HG02884 (cell line): Measurements from ENCODE around the gene PLCD4.

Experiments
- ATAC-seq: cut with Tn5 transposase; IDR thresholded peaks from one replicate; pipeline ENCODE4 v1.9.1; 2021; ENCODE audit warnings: mild to moderate bottlenecking, moderate library complexity; ENCODE audit not compliant: unreplicated experiment

PLCD4 gene

DNA sequence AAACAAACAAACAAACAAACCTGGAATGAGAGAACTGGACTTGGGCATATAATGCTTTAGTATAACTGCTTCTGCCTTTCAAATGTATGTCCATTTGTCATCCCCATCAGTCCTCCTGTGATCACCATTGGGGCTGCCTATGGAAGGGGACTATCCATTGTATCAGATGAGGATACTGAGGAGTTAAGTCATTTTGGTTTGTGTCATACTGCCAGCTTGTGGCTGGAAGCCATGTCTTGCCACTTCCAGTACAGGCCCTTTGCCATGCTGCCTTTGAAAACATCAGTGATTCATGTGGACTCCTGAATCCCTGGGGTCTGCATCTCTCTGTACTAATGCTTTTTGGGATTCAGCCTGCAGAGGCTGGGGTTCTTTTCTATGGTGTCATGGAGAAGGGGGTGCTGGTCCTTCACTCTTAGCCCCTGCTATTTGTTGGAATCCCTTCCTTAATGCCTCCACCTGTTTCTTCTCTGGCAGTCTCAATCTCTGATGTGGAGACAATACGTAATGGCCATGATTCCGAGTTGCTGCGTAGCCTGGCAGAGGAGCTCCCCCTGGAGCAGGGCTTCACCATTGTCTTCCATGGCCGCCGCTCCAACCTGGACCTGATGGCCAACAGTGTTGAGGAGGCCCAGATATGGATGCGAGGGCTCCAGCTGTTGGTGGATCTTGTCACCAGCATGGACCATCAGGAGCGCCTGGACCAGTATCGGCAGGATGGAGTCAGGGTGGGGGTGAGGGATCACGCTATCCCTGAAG, 10.6 kb downstream of the PLCD4 start:
- no peak for ATAC-seq

- ATAC-seq, result no peak
These were observed 13.3 kb downstream of the PLCD4 start for GRCh38 chr2:218621007-218621406.

DNA sequence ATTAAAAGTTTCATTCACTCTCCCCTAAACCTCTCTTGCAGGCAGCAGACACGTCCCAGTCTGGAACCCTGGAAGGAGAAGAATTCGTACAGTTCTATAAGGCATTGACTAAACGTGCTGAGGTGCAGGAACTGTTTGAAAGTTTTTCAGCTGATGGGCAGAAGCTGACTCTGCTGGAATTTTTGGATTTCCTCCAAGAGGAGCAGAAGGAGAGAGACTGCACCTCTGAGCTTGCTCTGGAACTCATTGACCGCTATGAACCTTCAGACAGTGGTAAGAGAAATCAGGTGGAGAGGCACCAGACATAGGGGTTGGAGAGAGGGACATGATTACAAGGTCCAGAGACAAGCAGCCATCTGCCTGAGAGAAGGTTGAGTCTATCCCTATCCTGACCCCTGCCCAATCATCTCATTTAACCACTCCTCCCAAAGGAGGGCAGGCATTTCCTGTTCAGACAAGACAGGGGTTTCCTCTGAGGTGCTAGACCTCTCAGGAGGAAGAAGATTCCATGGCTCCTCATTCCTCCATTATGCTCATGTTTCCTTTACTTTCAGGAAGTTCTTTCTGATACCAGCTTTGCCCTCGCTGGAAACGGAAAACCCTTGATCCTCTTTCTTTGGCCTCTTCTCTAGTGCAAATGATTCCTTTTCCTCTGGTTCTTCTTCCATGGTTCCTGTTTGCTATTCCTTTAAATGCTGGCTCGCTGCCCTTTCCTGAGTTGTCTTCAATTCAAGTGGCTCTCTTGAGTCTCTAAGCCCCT, 15.1 kb downstream of the PLCD4 start:
- ATAC-seq, result no peak

GRCh38 chr2:218623366-218623705, 15.6 kb downstream of the PLCD4 start:
- no peak for ATAC-seq

GRCh38 chr2:218626369-218626768, 18.7 kb downstream of the PLCD4 start:
- no peak for ATAC-seq

GRCh38 chr2:218627939-218628338, 20.2 kb downstream of the PLCD4 start:
- ATAC-seq, result no peak

DNA sequence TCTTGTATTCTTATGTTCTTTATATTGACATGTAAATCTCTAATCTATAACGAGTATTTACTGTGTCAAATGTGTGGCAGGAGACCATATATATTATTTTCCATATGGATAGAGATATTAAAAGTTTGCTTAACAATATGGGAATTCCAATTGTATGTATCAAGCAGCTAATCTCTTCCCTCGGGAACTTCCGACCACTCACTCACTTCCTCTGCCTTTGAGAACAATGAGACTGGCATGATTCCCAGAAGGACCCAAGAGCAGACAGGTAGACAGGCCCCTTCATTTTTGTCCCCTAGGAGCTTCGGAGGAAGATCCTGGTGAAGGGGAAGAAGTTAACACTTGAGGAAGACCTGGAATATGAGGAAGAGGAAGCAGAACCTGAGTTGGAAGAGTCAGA, 24.1 kb downstream of the PLCD4 start:
- no peak for ATAC-seq

GRCh38 chr2:218635719-218636118, 28.0 kb downstream of the PLCD4 start:
- ATAC-seq, result no peak

DNA sequence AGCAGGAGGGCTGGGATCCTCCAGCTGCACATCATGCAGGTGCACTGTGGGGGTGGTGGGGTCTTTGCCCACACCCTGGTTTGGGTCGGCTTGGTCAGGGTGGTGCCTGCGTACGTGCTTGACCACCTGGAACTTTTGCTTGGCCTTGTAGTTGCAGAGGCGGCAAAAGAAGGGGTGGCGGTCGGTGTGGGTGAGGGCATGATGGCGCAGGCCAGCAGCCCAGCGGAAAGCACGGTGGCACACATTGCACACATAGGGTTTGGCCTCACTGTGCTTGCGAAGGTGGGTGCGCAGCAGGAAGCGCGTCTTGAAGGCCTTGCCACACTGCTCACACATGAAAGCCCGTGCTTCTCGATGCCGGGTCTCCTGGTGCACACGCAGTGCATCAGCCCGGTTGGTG, 30.7 kb downstream of the PLCD4 start:
- no peak for ATAC-seq

DNA sequence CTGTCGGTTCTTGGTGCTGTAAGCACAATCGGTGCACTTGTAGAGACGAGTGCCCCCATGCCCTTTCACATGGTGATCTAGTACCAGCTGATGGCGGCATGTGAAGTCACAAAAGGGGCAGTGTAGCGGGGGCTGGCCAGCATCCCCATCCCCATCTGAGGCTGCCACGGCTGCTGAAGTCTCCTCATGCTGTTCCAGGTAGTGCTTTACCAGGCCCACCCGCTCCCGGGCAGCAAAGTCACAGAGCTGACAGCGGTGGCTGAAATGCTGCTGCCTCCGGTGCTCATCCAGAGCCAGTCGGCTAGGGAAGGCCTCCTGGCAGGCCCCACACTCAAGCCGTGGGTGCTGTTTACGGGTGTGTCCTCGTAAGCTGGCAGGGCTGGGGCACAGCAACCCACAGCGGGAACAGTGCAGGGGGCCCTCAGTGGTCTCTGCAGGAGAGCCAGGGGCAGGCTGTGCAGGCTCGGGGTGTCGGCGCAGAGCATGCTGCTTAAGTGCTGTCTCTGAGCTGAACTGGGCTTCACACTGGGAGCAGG, 34.5 kb downstream of the PLCD4 start:
- no peak for ATAC-seq

DNA sequence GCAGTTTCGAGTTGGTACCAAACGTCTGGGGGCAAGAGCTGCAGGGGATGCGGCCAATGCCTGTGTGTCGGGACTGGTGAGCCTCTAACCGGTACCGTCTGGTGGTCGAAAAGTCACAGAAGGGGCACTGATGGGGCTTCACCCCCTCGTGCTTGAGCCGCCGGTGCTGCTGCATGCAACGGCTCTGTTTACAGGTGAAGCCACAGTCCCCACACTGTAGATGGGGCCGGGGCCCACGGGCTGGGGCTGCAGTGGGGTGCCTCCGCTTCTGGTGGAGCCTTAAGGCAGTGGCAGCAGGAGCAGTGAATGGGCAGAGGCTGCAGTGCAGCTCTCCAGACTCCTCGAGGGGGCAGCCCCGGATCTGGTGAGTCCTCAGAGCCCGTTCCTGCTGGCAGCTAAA, 35.1 kb downstream of the PLCD4 start:
- no peak for ATAC-seq

GRCh38 chr2:218643751-218644310, 36.1 kb downstream of the PLCD4 start:
- ATAC-seq, result no peak

- no peak for ATAC-seq
These were observed 37.0 kb downstream of the PLCD4 start for GRCh38 chr2:218644721-218645120.

- no peak for ATAC-seq
These were observed 37.4 kb downstream of the PLCD4 start for GRCh38 chr2:218645126-218645525.

DNA sequence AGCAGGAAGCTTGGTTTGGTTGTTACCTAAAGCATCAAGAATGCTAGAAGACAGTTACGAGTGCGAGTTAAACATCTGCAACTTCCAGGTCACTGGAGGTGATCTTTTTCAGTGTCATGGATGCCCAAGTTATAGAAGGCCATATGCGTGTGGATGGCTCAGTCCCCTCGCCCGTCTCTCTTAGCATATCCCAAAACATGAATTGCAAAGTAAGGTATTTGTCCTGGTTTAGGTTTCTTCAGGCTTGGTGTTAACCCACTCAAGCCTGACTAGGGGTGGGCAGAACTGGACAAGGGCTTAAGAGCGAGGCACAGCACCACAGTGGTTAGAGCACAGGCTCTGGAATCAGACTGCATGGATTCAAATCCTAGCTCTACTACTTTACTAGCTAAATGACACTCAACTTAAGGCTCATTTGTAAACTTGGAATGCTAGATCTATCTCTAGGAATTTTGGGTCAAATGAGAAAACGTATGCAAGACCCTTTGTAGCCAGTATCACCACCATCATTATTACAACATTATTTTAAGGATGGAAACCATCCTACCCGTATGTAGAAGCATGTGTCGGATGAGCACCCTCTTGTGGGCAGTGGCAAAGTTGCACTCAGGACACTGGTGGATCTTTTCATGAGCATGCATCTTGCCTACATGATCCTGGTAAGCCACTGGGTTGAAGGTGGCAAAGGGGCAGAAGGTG, 40.5 kb downstream of the PLCD4 start:
- ATAC-seq, result no peak

- ATAC-seq, result no peak
These were observed 41.0 kb downstream of the PLCD4 start for GRCh38 chr2:218648787-218649100.

DNA sequence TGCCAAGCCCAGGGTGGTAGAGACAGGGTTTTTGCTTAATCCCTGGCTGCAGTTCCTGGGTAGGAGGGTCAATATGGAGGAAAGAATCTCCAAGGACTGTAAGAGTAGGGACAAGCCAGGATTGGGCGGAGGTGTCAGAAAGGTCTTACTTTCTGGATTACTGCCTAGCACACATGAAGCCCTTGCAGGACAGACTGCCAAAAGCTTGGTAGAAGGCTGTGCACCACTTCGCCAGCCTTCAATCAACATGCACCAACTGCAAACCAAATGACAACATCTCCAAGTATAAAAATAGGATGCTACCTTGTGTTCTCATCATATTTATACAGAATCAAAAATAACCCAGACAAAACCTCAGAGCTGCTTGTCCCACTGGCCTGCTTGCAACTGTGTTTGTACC, 48.1 kb downstream of the PLCD4 start:
- no peak for ATAC-seq

- ATAC-seq, result peak; percentile 29
These were observed 51.1 kb downstream of the PLCD4 start for GRCh38 chr2:218658671-218659257.

- ATAC-seq, result peak; percentile 92
These were observed 51.7 kb downstream of the PLCD4 start, which contains the start of the genes BCS1L and ZNF142 for GRCh38 chr2:218659258-218659987. BCS1L (plus strand) TSS chr2:218659683; CDS start chr2:218660988, 1,305 bp downstream. ZNF142 (minus strand) TSS chr2:218659623; CDS start chr2:218656429, 3,194 bp downstream.

GRCh38 chr2:218659988-218660358, 52.3 kb downstream of the PLCD4 start:
- ATAC-seq, result no peak
